HepG2 (cell line): ENCODE measurements around the gene ACTL7B.

Experiments
- CENPBD1 ChIP-seq: sonication (generic); formaldehyde crosslinking; IDR thresholded peaks from 2 replicates; pipeline ENCODE4 v1.8.0; 2022; ENCODE audit warnings: missing genetic modification reagents, low read depth, mild to moderate bottlenecking, borderline replicate concordance
- POLR2A ChIP-seq, 2 experiments: IDR thresholded peaks; 2 replicates each; pipeline ENCODE4 v1.6.1; 2011; ENCODE audit warnings: low read depth in 2 of 2, low read length in 2 of 2, mild to moderate bottlenecking in 1 of 2, moderate library complexity in 1 of 2; ENCODE audit not compliant: insufficient read depth in 1 of 2

- TF ChIP-seq POLR2A (IDR thresholded peaks at IDR 0.05; ENCODE audit: insufficient read depth in 1 of 2, low read depth in 2 of 2, low read length in 2 of 2) (no peak), CENPBD1 (CRISPR knock-in tag) (no peak)
These were observed 901 bp downstream of the ACTL7B start for GRCh38 chr9:108854641-108855528.
